GM18508 (cell line): Measurements from ENCODE around the gene ATRNL1.
"Not testable (repeated sequence)": the region's sequence is repeated elsewhere in the genome, so short reads cannot be mapped to it uniquely, and the experiment has no call there.

Experiments used
- ATAC-seq: cut with Tn5 transposase; IDR thresholded peaks from one replicate; pipeline ENCODE4 v1.9.1; 2021; ENCODE audit warnings: moderate number of reproducible peaks; ENCODE audit not compliant: insufficient read depth, unreplicated experiment

The ATRNL1 gene

GRCh38 chr10:115082506-115082905, 10.7 kb upstream of the ATRNL1 start:
- no peak for ATAC-seq

- ATAC-seq: no peak
These were observed 8.8 kb upstream of the ATRNL1 start for GRCh38 chr10:115084277-115084850.

- ATAC-seq: no peak
These were observed 2.0 kb upstream of the ATRNL1 start for GRCh38 chr10:115091161-115091560.

- ATAC-seq: no peak
These were observed 959 bp upstream of the ATRNL1 start for GRCh38 chr10:115092258-115092554.

- ATAC-seq: peak; percentile 34
These were observed 445 bp upstream of the ATRNL1 start for GRCh38 chr10:115092555-115093285.

- peak; percentile 23 for ATAC-seq
These were observed 727 bp downstream of the ATRNL1 start for GRCh38 chr10:115093776-115094408.

GRCh38 chr10:115094416-115095140, 1.4 kb downstream of the ATRNL1 start:
- ATAC-seq: no peak

GRCh38 chr10:115095758-115096157, 2.6 kb downstream of the ATRNL1 start:
- ATAC-seq: no peak

- no peak for ATAC-seq
These were observed 10.5 kb downstream of the ATRNL1 start for GRCh38 chr10:115103700-115104099.

GRCh38 chr10:115105411-115105810, 12.2 kb downstream of the ATRNL1 start:
- ATAC-seq: not testable (repeated sequence)

GRCh38 chr10:115107830-115108229, 14.7 kb downstream of the ATRNL1 start:
- ATAC-seq: no peak

GRCh38 chr10:115117301-115117700, 24.1 kb downstream of the ATRNL1 start:
- ATAC-seq: no peak

GRCh38 chr10:115118346-115118745, 25.2 kb downstream of the ATRNL1 start:
- peak; percentile 53 for ATAC-seq

- ATAC-seq: no peak
These were observed 32.3 kb downstream of the ATRNL1 start for GRCh38 chr10:115125505-115125904.

GRCh38 chr10:115129752-115130151, 36.6 kb downstream of the ATRNL1 start:
- ATAC-seq: no peak

- no peak for ATAC-seq
These were observed 43.5 kb downstream of the ATRNL1 start for GRCh38 chr10:115136616-115137015.

GRCh38 chr10:115141254-115141653, 48.1 kb downstream of the ATRNL1 start:
- ATAC-seq: no peak

GRCh38 chr10:115157357-115157756, 64.2 kb downstream of the ATRNL1 start:
- no peak for ATAC-seq

GRCh38 chr10:115163129-115163528, 70.0 kb downstream of the ATRNL1 start:
- ATAC-seq: no peak

GRCh38 chr10:115164220-115164619, 71.1 kb downstream of the ATRNL1 start:
- ATAC-seq: no peak

GRCh38 chr10:115167751-115168150, 74.6 kb downstream of the ATRNL1 start:
- no peak for ATAC-seq
